ENCODE results near the gene ABHD2. TPM values are rescaled to one million over a fixed set of nuclear protein-coding genes. Genes with fewer than 3 reads are reported as not detected.

The ABHD2 gene
- polyA plus RNA-seq, 3 donors = 30.8 to 67.1 (median 37.3) TPM

GRCh38 chr15:89168316-89168833 lies 80.1 kb downstream of the ABHD2 start:
- Mint-ChIP-seq H3K27ac (peak overlapping the region in 3 of 7 donors; percentile 30 to 83 (median 83)), H3K27me3 (ENCODE audit: low read depth in 3 of 3) (peaks cover 0 to 2% (median 0%) of the 10 kb centered on the region in 3 donors), H3K9me3 (no peaks in the 10 kb centered on the region), H3K36me3 (peaks cover 41 to 58% of the 10 kb centered on the region in 2 donors), H3K4me3 (no peak overlapping the region), H3K4me1 (peaks cover 26% of the 10 kb centered on the region)
- peak overlapping the region in 1 of 2 donors; percentile 52 for H3K27ac ChIP-seq (ENCODE audit: low read depth in 1 of 2, low read length in 2 of 2)
- no peak overlapping the region for H2AFZ ChIP-seq (ENCODE audit: insufficient read depth, low read depth, low read length, poor library complexity, severe bottlenecking)
- no peaks in the 10 kb centered on the region for H3K27me3 ChIP-seq (ENCODE audit: control insufficient read depth in 2 of 2, insufficient read depth in 2 of 2, low read length in 2 of 2)
- peaks cover 5% of the 10 kb centered on the region for H3K79me2 ChIP-seq (ENCODE audit: insufficient read depth, low read length)
- DNase-seq = no peak
- no peak overlapping the region for H3K4me3 ChIP-seq (replicated peaks in 1 of 3; ENCODE audit: low read depth in 2 of 3, low read length in 3 of 3)
- H4K20me1 ChIP-seq (ENCODE audit: insufficient read depth, low read length) = peaks cover 32% of the 10 kb centered on the region
- no peak overlapping the region for H3K4me2 ChIP-seq (replicated peaks; ENCODE audit: extremely low read depth, low read length, poor library complexity, severe bottlenecking)
- intact Hi-C loops (cut with micrococcal nuclease) = loop anchor here (5.0 kb wide), 2 partner anchors 36 to 41 kb away; no protein-coding TSS in a partner anchor
- peaks cover 17 to 59% of the 10 kb centered on the region in 2 donors for H3K36me3 ChIP-seq (replicated peaks in 1 of 2; ENCODE audit: control insufficient read depth in 1 of 2, insufficient read depth in 2 of 2, low read length in 2 of 2)
- H3K9ac ChIP-seq (ENCODE audit: insufficient read depth, low read length, poor library complexity, severe bottlenecking) = no peak overlapping the region
- TF ChIP-seq, protein P1, sequence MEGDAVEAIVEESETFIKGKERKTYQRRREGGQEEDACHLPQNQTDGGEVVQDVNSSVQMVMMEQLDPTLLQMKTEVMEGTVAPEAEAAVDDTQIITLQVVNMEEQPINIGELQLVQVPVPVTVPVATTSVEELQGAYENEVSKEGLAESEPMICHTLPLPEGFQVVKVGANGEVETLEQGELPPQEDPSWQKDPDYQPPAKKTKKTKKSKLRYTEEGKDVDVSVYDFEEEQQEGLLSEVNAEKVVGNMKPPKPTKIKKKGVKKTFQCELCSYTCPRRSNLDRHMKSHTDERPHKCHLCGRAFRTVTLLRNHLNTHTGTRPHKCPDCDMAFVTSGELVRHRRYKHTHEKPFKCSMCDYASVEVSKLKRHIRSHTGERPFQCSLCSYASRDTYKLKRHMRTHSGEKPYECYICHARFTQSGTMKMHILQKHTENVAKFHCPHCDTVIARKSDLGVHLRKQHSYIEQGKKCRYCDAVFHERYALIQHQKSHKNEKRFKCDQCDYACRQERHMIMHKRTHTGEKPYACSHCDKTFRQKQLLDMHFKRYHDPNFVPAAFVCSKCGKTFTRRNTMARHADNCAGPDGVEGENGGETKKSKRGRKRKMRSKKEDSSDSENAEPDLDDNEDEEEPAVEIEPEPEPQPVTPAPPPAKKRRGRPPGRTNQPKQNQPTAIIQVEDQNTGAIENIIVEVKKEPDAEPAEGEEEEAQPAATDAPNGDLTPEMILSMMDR (IDR thresholded peaks at IDR 0.05) = no peak
- H3K9me3 ChIP-seq (replicated peaks in 1 of 2; ENCODE audit: control insufficient read depth in 1 of 2, insufficient read depth in 1 of 2, low read length in 2 of 2) = no peaks in the 10 kb centered on the region
- peaks cover 29 to 30% of the 10 kb centered on the region in 2 donors for H3K4me1 ChIP-seq (ENCODE audit: control insufficient read depth in 1 of 2, insufficient read depth in 2 of 2, low read length in 2 of 2)

GRCh38 chr15:89170364-89170763 lies 82.1 kb downstream of the ABHD2 start:
- no peaks in the 10 kb centered on the region for H3K27me3 ChIP-seq (ENCODE audit: control insufficient read depth in 2 of 2, insufficient read depth in 2 of 2, low read length in 2 of 2)
- no peak overlapping the region for H3K4me2 ChIP-seq (replicated peaks; ENCODE audit: extremely low read depth, low read length, poor library complexity, severe bottlenecking)
- no peak overlapping the region for H3K4me3 ChIP-seq (replicated peaks in 1 of 3; ENCODE audit: low read depth in 2 of 3, low read length in 3 of 3)
- peaks cover 26% of the 10 kb centered on the region for H3K4me1 Mint-ChIP-seq
- H3K9me3 ChIP-seq (replicated peaks in 1 of 2; ENCODE audit: control insufficient read depth in 1 of 2, insufficient read depth in 1 of 2, low read length in 2 of 2) = no peaks in the 10 kb centered on the region
- H4K20me1 ChIP-seq (ENCODE audit: insufficient read depth, low read length) = peaks cover 36% of the 10 kb centered on the region
- WGBS (ENCODE audit: insufficient coverage) = 80% methylated on average over 3 of the region's 3 CpGs
- no peak overlapping the region for H2AFZ ChIP-seq (ENCODE audit: insufficient read depth, low read depth, low read length, poor library complexity, severe bottlenecking)
- no peak overlapping the region for H3K27ac ChIP-seq (ENCODE audit: low read depth in 1 of 2, low read length in 2 of 2)
- H3K4me1 ChIP-seq (ENCODE audit: control insufficient read depth in 1 of 2, insufficient read depth in 2 of 2, low read length in 2 of 2) = peaks cover 29 to 30% of the 10 kb centered on the region in 2 donors
- no peak overlapping the region for H3K9ac ChIP-seq (ENCODE audit: insufficient read depth, low read length, poor library complexity, severe bottlenecking)
- peaks cover 5% of the 10 kb centered on the region for H3K79me2 ChIP-seq (ENCODE audit: insufficient read depth, low read length)
- intact Hi-C loops (cut with micrococcal nuclease) = loop anchor here in 1 of 2 donors (10.0 kb wide), 1 partner anchor 266 kb away; no protein-coding TSS in a partner anchor
- no peak for DNase-seq
- TF ChIP-seq, protein P1 (IDR thresholded peaks at IDR 0.05) = no peak
- peaks cover 19 to 61% of the 10 kb centered on the region in 2 donors for H3K36me3 ChIP-seq (replicated peaks in 1 of 2; ENCODE audit: control insufficient read depth in 1 of 2, insufficient read depth in 2 of 2, low read length in 2 of 2)
- peaks cover 0 to 2% (median 0%) of the 10 kb centered on the region in 3 donors for H3K27me3 Mint-ChIP-seq (ENCODE audit: low read depth in 3 of 3)
- no peak overlapping the region for H3K4me3 Mint-ChIP-seq
- peak overlapping the region in 3 of 7 donors; percentile 32 to 76 (median 57) for H3K27ac Mint-ChIP-seq
- no peaks in the 10 kb centered on the region for H3K9me3 Mint-ChIP-seq
- H3K36me3 Mint-ChIP-seq = peaks cover 43 to 61% of the 10 kb centered on the region in 2 donors
